Activated CD8-positive, alpha-beta T cell treated with anti-CD3 and anti-CD28 coated beads, Interleukin-2, amount 10 ng/mL, durations not matched to agents 7 days and 5 days (primary cell): ENCODE results near the gene TTC9B. TPM values are rescaled to one million over a fixed set of nuclear protein-coding genes. Genes with fewer than 3 reads are reported as not detected.

ENCODE experiments used
- ATAC-seq: fragments of 150-1000 bp; cut with Tn5 transposase; one replicate; pipeline ENCODE4 v1.10.0; 2021; ENCODE audit warnings: moderate library complexity
- CTCF ChIA-PET: fragments of 350-600 bp; sonication (Branson Sonifier 250); formaldehyde crosslinking; loops from one replicate; lab custom pipeline; 2021; ENCODE audit warnings: antibody characterized with exemption; lab: Charles Lee
- POLR2A ChIA-PET: fragments of 350-600 bp; sonication (Branson Sonifier 250); formaldehyde crosslinking; loops from one replicate; lab custom pipeline; 2021; ENCODE audit warnings: antibody characterized with exemption; lab: Charles Lee
- DNase-seq: peaks from one replicate; pipeline ENCODE4 v3.0.0-alpha.2; 2020
- H3K27ac Mint-ChIP-seq: one replicate; pipeline ENCODE4 v1.8.0; 2021; ENCODE audit warnings: mild to moderate bottlenecking, mixed read lengths
- H3K27me3 Mint-ChIP-seq: one replicate; pipeline ENCODE4 v1.8.0; 2021; ENCODE audit warnings: low read depth, mixed read lengths
- H3K36me3 Mint-ChIP-seq: one replicate; pipeline ENCODE4 v1.8.0; 2021; ENCODE audit warnings: low read depth, mixed read lengths
- H3K4me1 Mint-ChIP-seq: one replicate; pipeline ENCODE4 v1.8.0; 2021; ENCODE audit warnings: low read depth, mixed read lengths
- H3K4me3 Mint-ChIP-seq: one replicate; pipeline ENCODE4 v1.8.0; 2021; ENCODE audit warnings: mild to moderate bottlenecking, mixed read lengths
- H3K9me3 Mint-ChIP-seq: one replicate; pipeline ENCODE4 v1.8.0; 2022; ENCODE audit warnings: mixed read lengths; ENCODE audit not compliant: insufficient read depth
- total RNA-seq, 2 experiments: library from RNA; stranded (reverse); gene quantifications; one replicate each; pipeline ENCODE4 v1.2.3, GENCODE V29; 2021

TTC9B gene
- total RNA-seq, 2 experiments from 2014 or later: not detected

GRCh38 chr19:40216777-40217026 is 1.5 kb downstream of the TTC9B start:
- CTCF ChIA-PET: no interaction called here
- H3K9me3 Mint-ChIP-seq: no peaks in the 10 kb centered on the region
- H3K27ac Mint-ChIP-seq: no peak overlapping the region
- DNase-seq (no peak), ATAC-seq (no peak)
- POLR2A ChIA-PET: no interaction called here
- H3K4me3 Mint-ChIP-seq: no peak overlapping the region
- peaks cover 38% of the 10 kb centered on the region for H3K27me3 Mint-ChIP-seq
- peaks cover 8% of the 10 kb centered on the region for H3K4me1 Mint-ChIP-seq
- no peaks in the 10 kb centered on the region for H3K36me3 Mint-ChIP-seq

GRCh38 chr19:40216013-40216776 is 2.0 kb downstream of the TTC9B start:
- DNase-seq (no peak), ATAC-seq (no peak)
- Mint-ChIP-seq H3K9me3 (no peaks in the 10 kb centered on the region), H3K27ac (no peak overlapping the region), H3K4me3 (no peak overlapping the region), H3K4me1 (peaks cover 8% of the 10 kb centered on the region), H3K27me3 (peaks cover 37% of the 10 kb centered on the region), H3K36me3 (no peaks in the 10 kb centered on the region)
- ChIA-PET CTCF (no interaction called here), POLR2A (no interaction called here)

GRCh38 chr19:40214936-40215335 is 3.2 kb downstream of the TTC9B start:
- POLR2A ChIA-PET: no interaction called here

GRCh38 chr19:40213882-40214570 is 4.2 kb downstream of the TTC9B start:
- peaks cover 3% of the 10 kb centered on the region for H3K36me3 Mint-ChIP-seq
- peaks cover 21% of the 10 kb centered on the region for H3K27me3 Mint-ChIP-seq
- H3K27ac Mint-ChIP-seq: no peak overlapping the region
- ChIA-PET POLR2A (no interaction called here), CTCF (no interaction called here)
- no peak overlapping the region for H3K4me3 Mint-ChIP-seq
- ATAC-seq: no peak
- no peak for DNase-seq
- H3K9me3 Mint-ChIP-seq: no peaks in the 10 kb centered on the region
- H3K4me1 Mint-ChIP-seq: peaks cover 8% of the 10 kb centered on the region

More at GRCh38 chr19:40214936-40215335, 3.2 kb downstream of the TTC9B start:
- DNase-seq (no peak), ATAC-seq (no peak)
- Mint-ChIP-seq H3K4me3 (no peak overlapping the region), H3K36me3 (no peaks in the 10 kb centered on the region), H3K9me3 (no peaks in the 10 kb centered on the region), H3K27ac (no peak overlapping the region), H3K4me1 (peaks cover 8% of the 10 kb centered on the region), H3K27me3 (peaks cover 30% of the 10 kb centered on the region)
- CTCF ChIA-PET: no interaction called here

- Mint-ChIP-seq H3K27ac (no peak overlapping the region), H3K27me3 (peaks cover 15% of the 10 kb centered on the region), H3K9me3 (no peaks in the 10 kb centered on the region), H3K4me3 (no peak overlapping the region), H3K4me1 (peaks cover 7% of the 10 kb centered on the region), H3K36me3 (peaks cover 3% of the 10 kb centered on the region)
- ATAC-seq (no peak), DNase-seq (no peak)
- ChIA-PET CTCF (no interaction called here), POLR2A (no interaction called here)
Measured at GRCh38 chr19:40213251-40213829, 4.8 kb downstream of the TTC9B start.

- no peak overlapping the region for H3K4me3 Mint-ChIP-seq
- no peaks in the 10 kb centered on the region for H3K4me1 Mint-ChIP-seq
- no peak overlapping the region for H3K27ac Mint-ChIP-seq
- H3K36me3 Mint-ChIP-seq: peaks cover 3% of the 10 kb centered on the region
- no peak for ATAC-seq
- H3K9me3 Mint-ChIP-seq: no peaks in the 10 kb centered on the region
- POLR2A ChIA-PET: no interaction called here
- H3K27me3 Mint-ChIP-seq: peaks cover 1% of the 10 kb centered on the region
- CTCF ChIA-PET: no interaction called here
- no peak for DNase-seq
Measured at GRCh38 chr19:40210889-40211288, 7.3 kb downstream of the TTC9B start.

GRCh38 chr19:40208602-40209001 is 9.6 kb downstream of the TTC9B start:
- POLR2A ChIA-PET: interaction anchor here (0.7 kb wide), 1 partner anchor 365 kb away, joined by 3 read pairs; no protein-coding TSS in a partner anchor
- H3K27me3 Mint-ChIP-seq: no peaks in the 10 kb centered on the region
- H3K9me3 Mint-ChIP-seq: no peaks in the 10 kb centered on the region
- H3K4me1 Mint-ChIP-seq: no peaks in the 10 kb centered on the region
- H3K27ac Mint-ChIP-seq: no peak overlapping the region
- ATAC-seq: no peak
- peaks cover 3% of the 10 kb centered on the region for H3K36me3 Mint-ChIP-seq
- no peak for DNase-seq
- CTCF ChIA-PET: interaction anchor here (1.3 kb wide), 1 partner anchor 69 kb away, joined by 3 read pairs; no protein-coding TSS in a partner anchor
- H3K4me3 Mint-ChIP-seq: no peak overlapping the region

- DNase-seq: no peak
- peaks cover 3% of the 10 kb centered on the region for H3K36me3 Mint-ChIP-seq
- no peak for ATAC-seq
- no peak overlapping the region for H3K27ac Mint-ChIP-seq
- no peak overlapping the region for H3K4me3 Mint-ChIP-seq
- no peaks in the 10 kb centered on the region for H3K4me1 Mint-ChIP-seq
- ChIA-PET POLR2A (interaction anchor here (1.1 kb wide), 1 partner anchor 15 kb away, joined by 6 read pairs; no protein-coding TSS in a partner anchor), CTCF (no interaction called here)
- H3K27me3 Mint-ChIP-seq: no peaks in the 10 kb centered on the region
- no peaks in the 10 kb centered on the region for H3K9me3 Mint-ChIP-seq
Measured at GRCh38 chr19:40205760-40206159, 12.4 kb downstream of the TTC9B start.

- ATAC-seq (no peak), DNase-seq (no peak)
- H3K27ac Mint-ChIP-seq: no peak overlapping the region
- CTCF ChIA-PET: no interaction called here
- POLR2A ChIA-PET: no interaction called here
- H3K27me3 Mint-ChIP-seq: no peaks in the 10 kb centered on the region
- H3K9me3 Mint-ChIP-seq: no peaks in the 10 kb centered on the region
- H3K4me3 Mint-ChIP-seq: no peak overlapping the region
- no peaks in the 10 kb centered on the region for H3K36me3 Mint-ChIP-seq
- H3K4me1 Mint-ChIP-seq: no peaks in the 10 kb centered on the region
Measured at GRCh38 chr19:40204381-40204780, 13.8 kb downstream of the TTC9B start.

- ATAC-seq: no peak
- Mint-ChIP-seq H3K27ac (no peak overlapping the region), H3K9me3 (no peaks in the 10 kb centered on the region), H3K36me3 (no peaks in the 10 kb centered on the region), H3K4me1 (no peaks in the 10 kb centered on the region), H3K27me3 (no peaks in the 10 kb centered on the region), H3K4me3 (no peak overlapping the region)
- ChIA-PET POLR2A (interaction anchor here (0.6 kb wide), 1 partner anchor 26 kb away, joined by 4 read pairs; no protein-coding TSS in a partner anchor), CTCF (no interaction called here)
- no peak for DNase-seq
Measured at GRCh38 chr19:40200341-40201099, 17.7 kb downstream of the TTC9B start.

GRCh38 chr19:40198272-40198990 is 19.8 kb downstream of the TTC9B start:
- no peaks in the 10 kb centered on the region for H3K36me3 Mint-ChIP-seq
- H3K9me3 Mint-ChIP-seq: no peaks in the 10 kb centered on the region
- ChIA-PET POLR2A (no interaction called here), CTCF (no interaction called here)
- no peak overlapping the region for H3K4me3 Mint-ChIP-seq
- no peaks in the 10 kb centered on the region for H3K27me3 Mint-ChIP-seq
- no peak for ATAC-seq
- H3K4me1 Mint-ChIP-seq: no peaks in the 10 kb centered on the region
- no peak for DNase-seq
- H3K27ac Mint-ChIP-seq: no peak overlapping the region
